ENCODE data around the gene COL6A3.

COL6A3 gene

DNA sequence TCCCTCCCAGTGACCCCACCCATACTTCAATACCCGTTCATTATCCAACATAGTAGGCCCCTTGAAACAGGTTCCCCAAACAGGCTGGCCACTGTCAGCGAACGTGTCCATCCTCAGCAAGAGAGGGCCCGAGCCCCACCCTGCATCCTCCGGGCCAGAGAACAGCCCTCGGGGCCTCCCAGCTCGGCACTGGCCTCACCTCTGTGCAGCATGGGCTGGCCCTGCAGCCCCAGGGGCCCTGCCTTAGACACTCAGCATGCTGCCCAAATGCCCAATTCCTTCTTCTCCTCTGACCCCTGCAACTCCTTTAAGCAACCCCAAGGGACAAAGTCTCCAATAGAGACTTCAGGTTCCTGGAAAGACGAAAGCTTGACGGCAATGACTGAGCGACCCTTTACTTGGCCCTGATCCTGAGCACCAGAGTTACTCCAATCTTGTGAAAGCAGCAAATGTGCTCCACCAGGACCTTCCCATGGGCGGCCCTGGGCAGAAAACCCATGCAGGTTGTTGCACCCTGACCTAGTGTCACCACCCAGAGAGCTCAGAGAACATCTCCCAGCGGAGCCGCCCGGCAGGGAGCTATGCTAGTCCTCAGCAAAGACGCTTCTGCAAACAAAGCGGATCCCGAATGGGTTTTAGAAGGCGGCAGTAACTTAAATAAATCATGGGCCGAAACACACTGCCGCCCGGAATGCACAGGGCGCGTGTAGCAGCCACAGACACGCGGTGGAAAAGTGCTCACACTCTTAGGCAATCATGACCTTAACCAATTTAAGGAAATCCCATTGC is 782 bp downstream of the COL6A3 start:
- Histone ChIP-seq H3K4me3 (ENCODE audit: low read length, poor library complexity, severe bottlenecking) (no peak overlapping the region), H3K36me3 (ENCODE audit: insufficient read depth, low read length) (no peaks in the 10 kb centered on the region), H3F3A (ENCODE audit: low read depth) (no peaks in the 10 kb centered on the region), H3K4me1 (ENCODE audit: insufficient read depth, low read length, poor library complexity, severe bottlenecking) (no peaks in the 10 kb centered on the region), H4K20me1 (ENCODE audit: insufficient read depth, low read length, poor library complexity, severe bottlenecking) (no peaks in the 10 kb centered on the region), H3K27me3 (ENCODE audit: insufficient read depth, low read length, poor library complexity, severe bottlenecking) (peaks cover 5% of the 10 kb centered on the region), H3K79me2 (ENCODE audit: insufficient read depth, low read length) (no peaks in the 10 kb centered on the region), H3K9me3 (ENCODE audit: insufficient read depth, low read depth, low read length) (no peaks in the 10 kb centered on the region), H3K4me2 (ENCODE audit: low read depth, low read length, poor library complexity, severe bottlenecking) (no peak overlapping the region), H2AFZ (ENCODE audit: low read length) (no peak overlapping the region), H3K9me2 (replicated peaks; ENCODE audit: low read depth, low read length) (no peaks in the 10 kb centered on the region), H3K9ac (ENCODE audit: low read depth, low read length, poor library complexity, severe bottlenecking) (no peak overlapping the region)
- TF ChIP-seq, protein P1, sequence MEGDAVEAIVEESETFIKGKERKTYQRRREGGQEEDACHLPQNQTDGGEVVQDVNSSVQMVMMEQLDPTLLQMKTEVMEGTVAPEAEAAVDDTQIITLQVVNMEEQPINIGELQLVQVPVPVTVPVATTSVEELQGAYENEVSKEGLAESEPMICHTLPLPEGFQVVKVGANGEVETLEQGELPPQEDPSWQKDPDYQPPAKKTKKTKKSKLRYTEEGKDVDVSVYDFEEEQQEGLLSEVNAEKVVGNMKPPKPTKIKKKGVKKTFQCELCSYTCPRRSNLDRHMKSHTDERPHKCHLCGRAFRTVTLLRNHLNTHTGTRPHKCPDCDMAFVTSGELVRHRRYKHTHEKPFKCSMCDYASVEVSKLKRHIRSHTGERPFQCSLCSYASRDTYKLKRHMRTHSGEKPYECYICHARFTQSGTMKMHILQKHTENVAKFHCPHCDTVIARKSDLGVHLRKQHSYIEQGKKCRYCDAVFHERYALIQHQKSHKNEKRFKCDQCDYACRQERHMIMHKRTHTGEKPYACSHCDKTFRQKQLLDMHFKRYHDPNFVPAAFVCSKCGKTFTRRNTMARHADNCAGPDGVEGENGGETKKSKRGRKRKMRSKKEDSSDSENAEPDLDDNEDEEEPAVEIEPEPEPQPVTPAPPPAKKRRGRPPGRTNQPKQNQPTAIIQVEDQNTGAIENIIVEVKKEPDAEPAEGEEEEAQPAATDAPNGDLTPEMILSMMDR (conservative IDR thresholded peaks at IDR 0.05; ENCODE audit: low read length): no peak
- TF ChIP-seq EZH2phosphoT487 (IDR thresholded peaks at IDR 0.05; ENCODE audit: borderline replicate concordance): no peak

DNA sequence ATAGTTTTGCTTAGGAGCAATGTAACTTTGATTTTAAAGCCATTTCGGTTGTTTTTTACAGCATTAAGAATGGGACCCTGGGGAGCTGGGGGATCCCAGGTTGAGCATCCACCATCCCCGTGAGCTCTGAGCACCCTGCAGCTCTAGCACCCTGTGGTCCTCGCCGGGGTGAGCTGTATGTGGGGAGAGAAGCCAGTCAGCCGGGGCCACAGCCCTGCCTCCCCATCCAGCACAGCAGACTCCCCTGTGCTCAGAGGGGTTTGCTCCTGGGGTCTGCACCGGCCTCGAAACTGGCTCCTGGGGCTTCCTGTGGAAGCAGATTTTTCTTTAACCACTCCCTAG is 1.3 kb downstream of the COL6A3 start:
- no peaks in the 10 kb centered on the region for H3K79me2 ChIP-seq (ENCODE audit: insufficient read depth, low read length)
- H3K9ac ChIP-seq (ENCODE audit: low read depth, low read length, poor library complexity, severe bottlenecking): no peak overlapping the region
- no peak overlapping the region for H2AFZ ChIP-seq (ENCODE audit: low read length)
- no peaks in the 10 kb centered on the region for H3K36me3 ChIP-seq (ENCODE audit: insufficient read depth, low read length)
- no peaks in the 10 kb centered on the region for H3K9me2 ChIP-seq (replicated peaks; ENCODE audit: low read depth, low read length)
- no peaks in the 10 kb centered on the region for H3F3A ChIP-seq (ENCODE audit: low read depth)
- H3K4me3 ChIP-seq (ENCODE audit: low read length, poor library complexity, severe bottlenecking): no peak overlapping the region
- H3K27me3 ChIP-seq (ENCODE audit: insufficient read depth, low read length, poor library complexity, severe bottlenecking): peaks cover 5% of the 10 kb centered on the region
- H3K9me3 ChIP-seq (ENCODE audit: insufficient read depth, low read depth, low read length): no peaks in the 10 kb centered on the region
- H3K4me1 ChIP-seq (ENCODE audit: insufficient read depth, low read length, poor library complexity, severe bottlenecking): no peaks in the 10 kb centered on the region
- H3K4me2 ChIP-seq (ENCODE audit: low read depth, low read length, poor library complexity, severe bottlenecking): no peak overlapping the region
- TF ChIP-seq, protein P1 (conservative IDR thresholded peaks at IDR 0.05; ENCODE audit: low read length): no peak
- no peak for TF ChIP-seq EZH2phosphoT487 (IDR thresholded peaks at IDR 0.05; ENCODE audit: borderline replicate concordance)
- no peaks in the 10 kb centered on the region for H4K20me1 ChIP-seq (ENCODE audit: insufficient read depth, low read length, poor library complexity, severe bottlenecking)

DNA sequence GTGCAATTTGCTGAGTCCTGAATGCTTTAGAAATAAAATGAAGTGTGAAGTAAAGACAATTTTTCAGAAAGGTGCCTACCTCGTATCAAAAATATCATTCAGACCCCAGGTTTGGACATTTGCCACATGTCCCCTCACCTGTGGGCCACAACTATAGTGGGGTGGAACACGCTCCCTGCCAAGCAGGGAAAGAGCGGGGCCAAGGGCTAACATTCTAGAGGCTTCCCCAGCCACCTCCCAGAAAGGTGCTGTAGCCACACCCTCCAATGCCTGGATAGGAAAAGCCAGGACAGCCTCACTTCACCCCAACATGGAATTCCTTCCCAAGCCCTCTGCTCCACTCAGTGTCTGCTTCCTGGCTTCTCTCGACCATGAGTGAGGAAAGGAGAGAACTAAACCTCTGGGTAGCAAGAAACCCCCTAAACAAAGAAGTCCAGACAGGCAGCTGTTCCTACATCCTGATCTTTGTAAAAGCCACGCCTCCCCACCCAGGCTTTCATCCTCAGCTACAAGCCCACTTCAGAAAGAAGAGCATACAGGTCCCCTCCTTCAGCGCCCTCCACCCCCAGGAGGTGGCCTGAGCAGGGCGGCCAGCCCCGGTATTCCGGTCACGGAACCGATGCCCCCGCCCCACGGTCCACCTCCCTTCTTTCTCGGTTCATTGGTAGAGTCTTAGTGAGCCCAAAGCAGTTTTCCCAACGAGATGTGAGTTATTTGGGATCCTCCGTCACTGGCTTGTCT is 2.1 kb downstream of the COL6A3 start:
- H3K4me1 ChIP-seq (ENCODE audit: insufficient read depth, low read length, poor library complexity, severe bottlenecking): no peaks in the 10 kb centered on the region
- no peak overlapping the region for H3K4me2 ChIP-seq (ENCODE audit: low read depth, low read length, poor library complexity, severe bottlenecking)
- peaks cover 5% of the 10 kb centered on the region for H3K27me3 ChIP-seq (ENCODE audit: insufficient read depth, low read length, poor library complexity, severe bottlenecking)
- TF ChIP-seq, protein P1 (conservative IDR thresholded peaks at IDR 0.05; ENCODE audit: low read length): no peak
- TF ChIP-seq EZH2phosphoT487 (IDR thresholded peaks at IDR 0.05; ENCODE audit: borderline replicate concordance): no peak
- H3K9me3 ChIP-seq (ENCODE audit: insufficient read depth, low read depth, low read length): no peaks in the 10 kb centered on the region
- no peaks in the 10 kb centered on the region for H3F3A ChIP-seq (ENCODE audit: low read depth)
- no peak overlapping the region for H3K9ac ChIP-seq (ENCODE audit: low read depth, low read length, poor library complexity, severe bottlenecking)
- no peaks in the 10 kb centered on the region for H3K36me3 ChIP-seq (ENCODE audit: insufficient read depth, low read length)
- H3K4me3 ChIP-seq (ENCODE audit: low read length, poor library complexity, severe bottlenecking): no peak overlapping the region
- H3K79me2 ChIP-seq (ENCODE audit: insufficient read depth, low read length): no peaks in the 10 kb centered on the region
- H3K9me2 ChIP-seq (replicated peaks; ENCODE audit: low read depth, low read length): no peaks in the 10 kb centered on the region
- no peak overlapping the region for H2AFZ ChIP-seq (ENCODE audit: low read length)
- no peaks in the 10 kb centered on the region for H4K20me1 ChIP-seq (ENCODE audit: insufficient read depth, low read length, poor library complexity, severe bottlenecking)

Data from Loucy (cell line).